Activated T-helper 17 cell treated with anti-CD3 and anti-CD28 coated beads, Interleukin-2, amount 50 U/mL, for 72 hours (primary cell): ENCODE measurements around the gene FABP6. TPM values are rescaled to one million over a fixed set of nuclear protein-coding genes. Genes with fewer than 3 reads are reported as not detected.

Source experiments
- ATAC-seq: fragments of 150-1000 bp; cut with Tn5 transposase; replicated peaks from 2 replicates; pipeline ENCODE4 v1.10.0; 2021; ENCODE audit warnings: mild to moderate bottlenecking, moderate library complexity
- H3K27ac Mint-ChIP-seq: one replicate; pipeline ENCODE4 v1.8.0; 2022; ENCODE audit warnings: mixed read lengths
- H3K27me3 Mint-ChIP-seq: one replicate; pipeline ENCODE4 v1.8.0; 2022; ENCODE audit warnings: mixed read lengths
- H3K36me3 Mint-ChIP-seq: one replicate; pipeline ENCODE4 v1.8.0; 2022; ENCODE audit warnings: low read depth, mild to moderate bottlenecking, mixed read lengths
- H3K4me1 Mint-ChIP-seq: one replicate; pipeline ENCODE4 v1.8.0; 2022; ENCODE audit warnings: mixed read lengths
- H3K4me3 Mint-ChIP-seq: one replicate; pipeline ENCODE4 v1.8.0; 2022; ENCODE audit warnings: mild to moderate bottlenecking, mixed read lengths
- H3K9me3 Mint-ChIP-seq: one replicate; pipeline ENCODE4 v1.8.0; 2022; ENCODE audit warnings: mixed read lengths
- total RNA-seq, 2 donors: library from RNA; stranded (reverse); gene quantifications; one replicate each; pipeline ENCODE4 v1.2.3, GENCODE V29; 2022

FABP6 gene
- total RNA-seq, 2 donors from 2014 or later: 0.87 TPM; not detected in 1

DNA sequence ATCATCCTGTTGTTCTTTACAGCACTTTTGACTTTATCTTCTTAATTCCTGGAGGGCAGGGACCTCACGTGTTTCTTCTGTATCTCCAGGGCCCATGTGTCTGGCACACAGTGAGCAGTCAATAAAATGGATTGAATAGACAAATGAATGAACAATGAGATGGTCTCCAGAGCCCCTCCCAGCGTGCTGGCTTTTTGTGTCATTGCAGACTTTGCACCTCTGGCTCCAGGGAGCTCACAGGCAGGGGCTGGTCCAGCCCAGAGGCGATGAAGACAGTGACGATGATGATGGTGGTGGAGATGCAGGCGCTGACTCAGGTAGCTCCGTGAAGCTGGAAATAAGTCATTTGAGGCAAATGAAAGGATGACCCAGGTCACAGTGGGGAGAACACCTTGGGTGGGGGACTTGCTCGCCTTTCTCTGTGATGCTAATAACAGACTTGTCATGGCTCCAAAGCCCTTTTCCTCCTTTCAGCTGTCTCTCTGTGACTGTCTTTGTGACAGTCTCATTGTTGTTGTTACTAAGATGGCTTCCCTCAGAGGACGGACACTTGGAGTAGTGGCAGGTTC is 30.4 kb upstream of the FABP6 start:
- ATAC-seq: peak; percentile 3
- no peaks in the 10 kb centered on the region for H3K9me3 Mint-ChIP-seq
- H3K4me3 Mint-ChIP-seq: peak overlapping the region; percentile 77
- peaks cover 18% of the 10 kb centered on the region for H3K27me3 Mint-ChIP-seq
- no peak overlapping the region for H3K27ac Mint-ChIP-seq
- H3K36me3 Mint-ChIP-seq: no peaks in the 10 kb centered on the region
- H3K4me1 Mint-ChIP-seq: no peaks in the 10 kb centered on the region

DNA sequence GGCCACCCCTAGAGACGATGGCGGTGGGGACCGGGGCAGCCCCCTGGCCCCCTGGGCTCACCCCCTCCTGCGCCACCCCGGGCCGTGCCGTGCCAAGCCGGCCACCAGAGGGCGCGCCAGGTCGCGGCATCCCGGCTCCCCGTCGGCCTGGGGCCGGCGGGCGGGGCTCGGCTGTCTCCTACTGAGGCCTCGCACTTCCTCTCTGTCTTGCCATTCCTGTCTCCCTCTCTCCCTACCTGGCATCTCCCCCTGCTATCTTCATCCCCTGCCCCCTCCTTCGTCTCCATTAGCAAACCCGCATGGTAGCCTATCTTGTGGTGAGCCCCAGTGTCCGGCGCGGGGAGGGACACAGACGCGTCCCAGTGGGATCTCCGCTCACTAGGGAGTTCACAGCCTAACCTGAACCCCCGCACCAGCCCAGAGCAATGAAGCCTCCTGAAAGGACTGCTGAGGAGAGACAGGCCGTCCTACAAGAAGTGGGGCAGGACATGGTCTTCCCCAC is 29.8 kb upstream of the FABP6 start:
- Mint-ChIP-seq H3K4me1 (no peaks in the 10 kb centered on the region), H3K9me3 (no peaks in the 10 kb centered on the region), H3K36me3 (no peaks in the 10 kb centered on the region), H3K27ac (peak overlapping the region; percentile 54), H3K27me3 (peaks cover 18% of the 10 kb centered on the region), H3K4me3 (peak overlapping the region; percentile 77)
- ATAC-seq: peak; percentile 96

DNA sequence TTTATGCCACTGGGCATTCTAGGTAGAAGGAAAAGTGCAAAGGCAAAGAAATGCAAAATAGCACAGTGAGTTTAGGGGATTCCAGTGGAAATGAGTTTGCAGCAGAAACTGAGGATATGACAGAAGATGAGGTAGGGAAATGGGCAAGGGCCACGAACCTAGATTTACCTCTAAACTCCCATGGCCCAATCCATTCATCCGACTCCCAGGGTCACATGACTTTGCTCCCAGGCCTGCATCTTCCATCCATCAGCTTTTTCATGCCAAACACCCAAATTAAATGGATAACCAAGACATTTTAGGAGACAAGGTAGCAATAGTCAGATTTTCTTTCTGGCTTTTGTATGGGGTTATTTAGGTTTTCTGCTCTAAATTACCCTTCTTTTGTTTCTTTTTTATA is 22.2 kb upstream of the FABP6 start:
- Mint-ChIP-seq H3K27me3 (no peaks in the 10 kb centered on the region), H3K9me3 (no peaks in the 10 kb centered on the region), H3K36me3 (no peaks in the 10 kb centered on the region), H3K4me1 (no peaks in the 10 kb centered on the region), H3K4me3 (no peak overlapping the region), H3K27ac (no peak overlapping the region)
- ATAC-seq: no peak

DNA sequence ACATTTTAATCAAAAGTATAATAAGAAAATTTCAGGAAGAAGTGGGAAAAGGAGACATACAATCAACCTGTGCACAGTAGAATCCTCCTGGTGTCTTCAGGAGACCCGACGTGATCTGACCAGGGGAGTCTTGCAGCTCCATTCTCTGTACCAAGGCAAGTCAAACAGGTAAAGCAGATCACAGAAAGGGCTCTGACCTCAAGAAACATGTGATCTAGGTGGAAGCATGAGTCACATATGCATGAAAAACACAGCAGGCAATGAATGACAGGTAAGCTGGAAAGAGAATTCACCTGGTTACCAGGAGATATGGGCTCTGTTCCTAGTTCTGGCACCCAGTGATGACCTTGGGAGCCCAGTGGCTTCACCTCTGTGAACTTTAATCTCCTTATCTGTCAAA is 19.4 kb upstream of the FABP6 start:
- H3K9me3 Mint-ChIP-seq: no peaks in the 10 kb centered on the region
- H3K4me3 Mint-ChIP-seq: no peak overlapping the region
- H3K27me3 Mint-ChIP-seq: no peaks in the 10 kb centered on the region
- H3K36me3 Mint-ChIP-seq: no peaks in the 10 kb centered on the region
- no peak overlapping the region for H3K27ac Mint-ChIP-seq
- no peaks in the 10 kb centered on the region for H3K4me1 Mint-ChIP-seq
- peak; percentile 48 for ATAC-seq

- Mint-ChIP-seq H3K4me3 (no peak overlapping the region), H3K4me1 (no peaks in the 10 kb centered on the region), H3K36me3 (no peaks in the 10 kb centered on the region), H3K27me3 (peaks cover 1% of the 10 kb centered on the region), H3K9me3 (no peaks in the 10 kb centered on the region), H3K27ac (no peak overlapping the region)
- no peak for ATAC-seq
Observed at GRCh38 chr5:160210606-160211005, 18.7 kb upstream of the FABP6 start.

DNA sequence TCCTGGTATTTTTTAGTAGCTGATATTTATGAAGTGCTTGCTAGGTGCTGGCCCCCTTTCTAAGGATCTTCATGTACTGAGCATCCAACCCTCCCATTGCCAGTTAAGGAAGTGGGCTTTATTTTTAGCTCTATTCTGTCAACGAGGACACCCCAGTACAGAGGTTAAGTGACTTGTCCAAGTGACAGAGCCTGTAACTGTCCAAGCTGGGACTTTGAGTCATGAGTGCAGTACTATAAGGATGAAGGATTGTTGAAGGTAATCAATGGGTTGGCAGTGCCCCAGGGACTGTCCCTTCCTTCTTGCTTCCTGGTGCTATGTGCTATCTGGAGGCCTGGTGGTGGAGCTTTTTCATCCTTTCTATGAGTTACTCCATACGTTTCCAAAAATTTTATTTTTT is 18.0 kb upstream of the FABP6 start:
- no peak overlapping the region for H3K27ac Mint-ChIP-seq
- no peak overlapping the region for H3K4me3 Mint-ChIP-seq
- H3K4me1 Mint-ChIP-seq: no peaks in the 10 kb centered on the region
- no peaks in the 10 kb centered on the region for H3K9me3 Mint-ChIP-seq
- H3K36me3 Mint-ChIP-seq: no peaks in the 10 kb centered on the region
- peaks cover 5% of the 10 kb centered on the region for H3K27me3 Mint-ChIP-seq
- ATAC-seq: no peak

GRCh38 chr5:160213537-160213936 is 15.8 kb upstream of the FABP6 start:
- Mint-ChIP-seq H3K27me3 (peaks cover 10% of the 10 kb centered on the region), H3K36me3 (no peaks in the 10 kb centered on the region)

GRCh38 chr5:160219356-160219755 is 9.9 kb upstream of the FABP6 start:
- Mint-ChIP-seq H3K4me3 (no peak overlapping the region), H3K4me1 (no peaks in the 10 kb centered on the region), H3K27me3 (peaks cover 18% of the 10 kb centered on the region), H3K9me3 (no peaks in the 10 kb centered on the region), H3K27ac (no peak overlapping the region), H3K36me3 (no peaks in the 10 kb centered on the region)
- ATAC-seq: no peak

More at GRCh38 chr5:160213537-160213936, 15.8 kb upstream of the FABP6 start:
- ATAC-seq: no peak
- H3K4me3 Mint-ChIP-seq: no peak overlapping the region
- H3K9me3 Mint-ChIP-seq: no peaks in the 10 kb centered on the region
- H3K4me1 Mint-ChIP-seq: no peaks in the 10 kb centered on the region
- no peak overlapping the region for H3K27ac Mint-ChIP-seq

DNA sequence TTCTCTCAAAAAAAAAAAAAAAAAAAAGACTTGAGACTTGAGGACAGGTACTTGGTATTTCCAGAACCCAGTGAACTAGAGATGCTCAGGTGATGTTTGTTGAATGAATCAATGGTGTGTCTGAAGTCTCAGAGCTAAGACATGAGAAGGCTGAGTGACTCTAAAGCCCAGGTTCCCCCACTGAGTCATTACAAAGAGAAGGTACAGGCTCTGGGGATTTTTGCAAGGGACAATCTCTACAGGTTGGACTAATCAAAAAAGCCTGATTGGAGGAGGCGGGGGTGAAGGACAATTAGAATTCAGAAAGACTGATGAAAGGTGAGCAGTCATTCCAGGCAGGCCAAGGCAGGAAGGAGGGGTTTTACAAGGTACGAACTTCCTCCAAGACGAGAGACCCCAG is 8.2 kb upstream of the FABP6 start:
- Mint-ChIP-seq H3K4me3 (no peak overlapping the region), H3K27ac (no peak overlapping the region), H3K9me3 (no peaks in the 10 kb centered on the region), H3K27me3 (peaks cover 13% of the 10 kb centered on the region), H3K4me1 (no peaks in the 10 kb centered on the region), H3K36me3 (no peaks in the 10 kb centered on the region)
- peak; percentile 42 for ATAC-seq

DNA sequence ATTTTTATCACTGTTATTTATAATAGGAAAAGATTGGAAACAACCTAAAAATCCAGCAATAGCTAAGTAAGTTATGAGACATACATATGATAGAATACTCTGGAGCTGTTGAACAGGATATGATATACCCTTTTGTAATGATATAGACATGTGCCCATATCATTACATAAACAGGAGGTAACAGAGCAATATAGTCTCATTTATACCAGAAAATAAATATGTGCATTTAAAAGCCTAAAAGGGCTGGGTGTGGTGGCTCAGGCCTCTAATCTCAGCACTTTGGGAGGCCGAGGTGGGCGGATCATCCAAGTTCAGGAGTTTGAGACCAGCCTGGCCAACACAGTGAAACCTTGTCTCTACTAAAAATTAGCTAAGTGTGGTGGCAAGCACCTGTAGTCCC is 2.3 kb upstream of the FABP6 start:
- Mint-ChIP-seq H3K4me1 (no peaks in the 10 kb centered on the region), H3K27ac (no peak overlapping the region), H3K27me3 (no peaks in the 10 kb centered on the region), H3K9me3 (no peaks in the 10 kb centered on the region), H3K36me3 (no peaks in the 10 kb centered on the region), H3K4me3 (no peak overlapping the region)
- ATAC-seq: no peak

GRCh38 chr5:160230686-160231527 is 1.6 kb downstream of the FABP6 start:
- H3K4me3 Mint-ChIP-seq: no peak overlapping the region
- ATAC-seq: peak; percentile 82
- H3K36me3 Mint-ChIP-seq: no peaks in the 10 kb centered on the region
- H3K9me3 Mint-ChIP-seq: no peaks in the 10 kb centered on the region
- peak overlapping the region; percentile 23 for H3K27ac Mint-ChIP-seq
- no peaks in the 10 kb centered on the region for H3K27me3 Mint-ChIP-seq
- H3K4me1 Mint-ChIP-seq: no peaks in the 10 kb centered on the region

DNA sequence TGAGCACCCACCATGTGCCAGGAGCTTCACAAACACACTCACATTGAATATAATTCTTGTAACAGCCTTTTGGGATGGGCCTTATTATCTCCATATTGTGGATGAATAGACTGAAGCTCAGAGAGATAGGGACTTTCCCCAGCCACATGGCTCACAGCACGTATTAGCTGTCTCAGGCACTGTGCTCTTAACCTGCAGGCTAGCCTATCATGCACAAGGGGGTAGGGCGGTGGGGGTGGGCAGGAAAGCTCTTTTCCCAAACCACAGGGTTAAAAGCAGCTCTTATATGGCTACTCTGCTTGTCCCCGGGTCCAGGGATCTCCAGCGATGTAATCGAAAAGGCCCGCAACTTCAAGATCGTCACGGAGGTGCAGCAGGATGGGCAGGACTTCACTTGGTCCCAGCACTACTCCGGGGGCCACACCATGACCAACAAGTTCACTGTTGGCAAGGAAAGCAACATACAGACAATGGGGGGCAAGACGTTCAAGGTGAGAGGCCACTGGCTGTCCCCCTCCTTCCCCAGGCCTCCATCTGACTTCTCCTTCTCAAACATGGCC is 2.6 kb downstream of the FABP6 start:
- Mint-ChIP-seq H3K9me3 (no peaks in the 10 kb centered on the region), H3K4me1 (no peaks in the 10 kb centered on the region), H3K4me3 (no peak overlapping the region), H3K27ac (no peak overlapping the region), H3K27me3 (no peaks in the 10 kb centered on the region), H3K36me3 (no peaks in the 10 kb centered on the region)
- ATAC-seq: peak; percentile 50

DNA sequence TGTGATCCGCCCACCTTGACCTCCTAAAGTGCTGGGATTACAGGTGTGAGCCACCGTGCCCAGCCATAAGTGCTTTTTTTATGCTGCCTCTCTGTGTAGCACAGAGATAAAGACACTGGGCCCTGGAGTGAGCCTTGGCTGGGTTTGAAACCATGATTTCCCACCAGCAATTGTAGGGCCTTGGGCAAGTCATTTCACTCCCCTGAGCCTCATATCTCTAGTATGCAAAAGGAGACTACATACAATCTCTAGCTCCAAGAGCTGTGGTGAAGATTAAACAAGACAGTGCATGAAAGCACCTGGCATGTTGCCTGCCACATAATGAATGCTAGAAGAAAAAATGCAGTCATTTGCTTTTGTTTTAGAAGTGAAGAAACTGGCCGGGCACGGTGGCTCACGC is 3.9 kb downstream of the FABP6 start:
- ATAC-seq: no peak
- H3K4me3 Mint-ChIP-seq: no peak overlapping the region
- no peaks in the 10 kb centered on the region for H3K9me3 Mint-ChIP-seq
- peaks cover 9% of the 10 kb centered on the region for H3K27me3 Mint-ChIP-seq
- H3K27ac Mint-ChIP-seq: no peak overlapping the region
- H3K36me3 Mint-ChIP-seq: no peaks in the 10 kb centered on the region
- H3K4me1 Mint-ChIP-seq: no peaks in the 10 kb centered on the region

- no peak for ATAC-seq
- H3K27me3 Mint-ChIP-seq: peaks cover 9% of the 10 kb centered on the region
- no peak overlapping the region for H3K4me3 Mint-ChIP-seq
- H3K4me1 Mint-ChIP-seq: no peaks in the 10 kb centered on the region
- no peak overlapping the region for H3K27ac Mint-ChIP-seq
- H3K9me3 Mint-ChIP-seq: no peaks in the 10 kb centered on the region
- no peaks in the 10 kb centered on the region for H3K36me3 Mint-ChIP-seq
Observed at GRCh38 chr5:160235731-160236130, 6.4 kb downstream of the FABP6 start.

DNA sequence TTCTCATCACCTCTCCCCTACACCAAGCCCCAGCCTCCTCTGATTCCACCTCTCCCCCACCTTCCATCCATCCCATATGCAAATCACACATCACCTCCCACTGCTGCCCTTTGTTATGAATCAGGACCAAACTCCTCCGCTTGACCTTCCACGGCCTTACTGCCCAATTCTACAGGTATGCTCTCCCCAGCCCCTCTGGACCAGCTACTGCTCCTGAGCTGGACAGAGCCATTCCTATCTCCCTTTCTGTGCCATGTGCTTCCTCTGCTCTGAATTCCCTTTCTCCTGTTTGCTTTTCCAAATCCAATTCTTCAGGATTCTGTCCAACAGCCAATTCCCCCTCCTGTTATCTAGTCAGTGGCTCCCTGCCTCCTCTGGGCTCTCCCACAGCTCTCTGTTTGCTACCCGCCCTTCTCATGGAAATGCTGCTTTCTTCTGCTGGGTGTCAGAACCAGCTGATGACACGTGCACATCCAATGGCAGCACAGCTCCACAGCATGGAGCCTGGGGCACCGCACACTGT is 8.3 kb downstream of the FABP6 start:
- Mint-ChIP-seq H3K9me3 (no peaks in the 10 kb centered on the region), H3K27me3 (peaks cover 9% of the 10 kb centered on the region), H3K27ac (no peak overlapping the region), H3K4me3 (no peak overlapping the region), H3K36me3 (no peaks in the 10 kb centered on the region), H3K4me1 (no peaks in the 10 kb centered on the region)
- ATAC-seq: no peak
